Measurements from ENCODE around the gene SLC35A5.
"Not testable (repeated sequence)": the region's sequence is repeated elsewhere in the genome, so short reads cannot be mapped to it uniquely, and the experiment has no call there.

DNA sequence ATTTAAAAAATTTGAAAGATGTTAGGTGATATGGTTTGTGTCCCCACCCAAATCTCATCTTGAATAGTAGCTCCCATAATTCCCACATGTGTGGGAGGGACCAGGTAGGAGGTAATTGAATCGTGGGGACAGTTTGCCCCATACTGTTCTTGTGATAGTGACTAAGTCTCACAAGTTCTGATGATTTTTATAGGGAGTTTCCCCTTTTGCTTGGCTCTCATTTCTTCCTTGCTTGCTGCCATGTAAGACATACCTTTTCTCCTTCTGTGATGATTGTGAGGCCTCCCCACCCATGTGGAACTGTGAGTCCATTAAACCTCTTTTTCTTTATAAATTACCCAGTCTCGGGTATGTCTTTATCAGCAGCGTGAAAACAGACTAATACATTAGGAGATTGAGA is 42.9 kb upstream of the SLC35A5 start:
- not testable (repeated sequence) for TF ChIP-seq EZH2 (IDR thresholded peaks at IDR 0.05; ENCODE audit: borderline replicate concordance, low read length)
- TF ChIP-seq, protein P1, sequence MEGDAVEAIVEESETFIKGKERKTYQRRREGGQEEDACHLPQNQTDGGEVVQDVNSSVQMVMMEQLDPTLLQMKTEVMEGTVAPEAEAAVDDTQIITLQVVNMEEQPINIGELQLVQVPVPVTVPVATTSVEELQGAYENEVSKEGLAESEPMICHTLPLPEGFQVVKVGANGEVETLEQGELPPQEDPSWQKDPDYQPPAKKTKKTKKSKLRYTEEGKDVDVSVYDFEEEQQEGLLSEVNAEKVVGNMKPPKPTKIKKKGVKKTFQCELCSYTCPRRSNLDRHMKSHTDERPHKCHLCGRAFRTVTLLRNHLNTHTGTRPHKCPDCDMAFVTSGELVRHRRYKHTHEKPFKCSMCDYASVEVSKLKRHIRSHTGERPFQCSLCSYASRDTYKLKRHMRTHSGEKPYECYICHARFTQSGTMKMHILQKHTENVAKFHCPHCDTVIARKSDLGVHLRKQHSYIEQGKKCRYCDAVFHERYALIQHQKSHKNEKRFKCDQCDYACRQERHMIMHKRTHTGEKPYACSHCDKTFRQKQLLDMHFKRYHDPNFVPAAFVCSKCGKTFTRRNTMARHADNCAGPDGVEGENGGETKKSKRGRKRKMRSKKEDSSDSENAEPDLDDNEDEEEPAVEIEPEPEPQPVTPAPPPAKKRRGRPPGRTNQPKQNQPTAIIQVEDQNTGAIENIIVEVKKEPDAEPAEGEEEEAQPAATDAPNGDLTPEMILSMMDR (conservative IDR thresholded peaks at IDR 0.05 in 1 of 2, IDR thresholded peaks at IDR 0.05 in 1 of 2; ENCODE audit: extremely low read depth in 1 of 2, insufficient read depth in 1 of 2, low read depth in 1 of 2, low read length in 2 of 2), result not testable (repeated sequence)
